Measurements from ENCODE around the gene NT5M.

The NT5M gene

DNA sequence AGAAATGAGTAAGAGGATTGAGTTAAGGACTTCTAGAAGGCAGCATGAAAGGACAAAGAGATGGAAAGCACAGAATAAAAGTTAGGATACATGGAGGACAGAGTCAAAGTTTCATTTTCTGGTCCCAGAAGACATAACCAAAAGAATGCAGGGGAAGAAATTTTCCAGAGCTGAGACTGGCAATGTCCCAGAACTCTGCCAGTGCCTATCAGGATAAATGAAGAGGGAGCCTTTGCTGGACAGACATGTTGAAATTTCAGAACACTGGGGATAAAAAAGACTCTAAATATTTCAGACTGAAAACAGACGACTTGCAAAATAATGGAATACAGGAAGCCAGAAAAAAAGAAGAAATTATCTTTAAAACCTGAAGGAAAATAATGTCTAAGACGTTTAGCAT, 55.7 kb downstream of the NT5M start:
- Histone ChIP-seq H3K9me3 (ENCODE audit: control insufficient read depth, insufficient read depth, low read depth, low read length) (peaks cover 6% of the 10 kb centered on the region), H3K4me1 (ENCODE audit: control insufficient read depth, insufficient read depth, low read length) (peaks cover 12% of the 10 kb centered on the region)

DNA sequence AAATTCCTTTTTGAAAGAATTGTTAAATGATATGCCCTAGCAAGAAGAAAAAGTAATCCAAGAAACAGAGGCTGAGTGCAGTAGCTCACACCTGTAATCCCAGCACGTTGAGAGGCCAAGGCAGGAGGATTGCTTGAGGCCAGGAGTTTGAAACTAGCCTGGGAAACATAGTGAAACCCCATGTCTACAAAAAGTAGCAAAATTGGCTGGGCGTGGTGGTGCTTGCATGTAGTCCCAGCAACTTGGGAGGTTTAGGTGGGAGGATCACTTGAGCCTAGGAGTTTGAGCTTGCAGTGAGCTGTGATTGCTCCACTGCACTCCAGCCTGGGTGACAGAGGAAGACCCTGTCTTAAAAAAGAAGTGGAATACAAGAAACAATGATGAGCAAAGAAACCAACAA, 56.1 kb downstream of the NT5M start:
- no peaks in the 10 kb centered on the region for H3K27me3 ChIP-seq (ENCODE audit: control insufficient read depth, insufficient read depth, low read length)
- H3K9ac ChIP-seq (ENCODE audit: low read length), result no peak overlapping the region
- no peak overlapping the region for H3K27ac ChIP-seq (ENCODE audit: low read depth, low read length)
- peaks cover 6% of the 10 kb centered on the region for H3K9me3 ChIP-seq (ENCODE audit: control insufficient read depth, insufficient read depth, low read depth, low read length)
- H3K4me1 ChIP-seq (ENCODE audit: control insufficient read depth, insufficient read depth, low read length), result peaks cover 16% of the 10 kb centered on the region
- H3K4me3 ChIP-seq (ENCODE audit: low read depth, low read length), result no peak overlapping the region
- H3K36me3 ChIP-seq (ENCODE audit: control insufficient read depth, insufficient read depth, low read length), result no peaks in the 10 kb centered on the region

More for the DNA sequence above, 55.7 kb downstream of the NT5M start:
- Histone ChIP-seq H3K27me3 (ENCODE audit: control insufficient read depth, insufficient read depth, low read length) (no peaks in the 10 kb centered on the region), H3K4me3 (ENCODE audit: low read depth, low read length) (no peak overlapping the region), H3K9ac (ENCODE audit: low read length) (no peak overlapping the region), H3K27ac (ENCODE audit: low read depth, low read length) (no peak overlapping the region), H3K36me3 (ENCODE audit: control insufficient read depth, insufficient read depth, low read length) (no peaks in the 10 kb centered on the region)

DNA sequence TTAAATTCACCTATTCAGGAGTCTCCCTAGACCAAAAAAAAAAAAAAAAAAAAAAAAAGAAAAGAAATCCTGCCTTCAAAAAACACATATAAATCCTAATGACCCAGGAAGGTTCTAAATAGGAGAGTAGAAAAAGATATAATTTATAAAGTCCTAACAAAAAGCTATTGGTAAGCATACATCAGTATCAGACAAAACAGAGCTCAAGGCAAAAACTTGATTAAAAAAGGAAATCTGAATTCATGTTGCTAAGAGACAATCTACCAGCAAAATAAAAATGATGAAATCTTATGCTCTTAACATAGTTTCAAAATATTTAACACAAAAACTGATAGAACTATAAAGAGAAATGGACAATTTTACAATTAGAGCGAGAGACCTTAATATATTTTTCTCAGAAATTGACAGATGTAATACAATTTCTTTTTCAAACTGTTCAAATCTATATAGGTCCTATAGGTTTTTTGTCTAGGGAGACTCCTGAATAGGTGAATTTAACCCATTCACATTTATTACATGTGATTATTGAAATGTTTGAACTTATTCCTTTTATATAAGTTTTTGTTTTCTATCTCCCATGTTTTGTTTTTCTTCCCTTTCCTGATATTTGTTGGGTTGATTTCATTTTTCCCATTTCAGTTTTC, 57.0 kb downstream of the NT5M start:
- Histone ChIP-seq H3K27ac (ENCODE audit: low read depth, low read length) (no peak overlapping the region), H3K27me3 (ENCODE audit: control insufficient read depth, insufficient read depth, low read length) (no peaks in the 10 kb centered on the region), H3K9ac (ENCODE audit: low read length) (no peak overlapping the region), H3K4me3 (ENCODE audit: low read depth, low read length) (no peak overlapping the region), H3K4me1 (ENCODE audit: control insufficient read depth, insufficient read depth, low read length) (peaks cover 15% of the 10 kb centered on the region), H3K36me3 (ENCODE audit: control insufficient read depth, insufficient read depth, low read length) (no peaks in the 10 kb centered on the region), H3K9me3 (ENCODE audit: control insufficient read depth, insufficient read depth, low read depth, low read length) (peaks cover 6% of the 10 kb centered on the region)

DNA sequence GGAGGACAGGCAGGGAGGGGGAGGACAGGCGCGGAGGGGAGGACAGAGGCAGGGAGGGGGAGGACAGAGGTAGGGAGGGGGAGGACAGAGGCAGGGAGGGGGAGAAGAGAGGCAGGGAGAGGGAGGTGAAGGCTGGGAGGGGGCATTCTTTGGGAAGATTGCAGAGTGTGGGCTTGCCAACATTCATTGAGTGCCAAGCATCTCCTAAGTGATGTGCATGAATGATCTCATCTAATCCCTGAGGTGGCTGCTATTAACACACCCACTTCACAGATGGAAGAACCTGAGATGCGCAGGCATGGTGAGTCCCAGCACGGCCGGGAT, 58.3 kb downstream of the NT5M start:
- Histone ChIP-seq H3K27me3 (ENCODE audit: control insufficient read depth, insufficient read depth, low read length) (no peaks in the 10 kb centered on the region), H3K4me3 (ENCODE audit: low read depth, low read length) (no peak overlapping the region), H3K36me3 (ENCODE audit: control insufficient read depth, insufficient read depth, low read length) (no peaks in the 10 kb centered on the region), H3K9me3 (ENCODE audit: control insufficient read depth, insufficient read depth, low read depth, low read length) (peaks cover 10% of the 10 kb centered on the region), H3K27ac (ENCODE audit: low read depth, low read length) (no peak overlapping the region), H3K4me1 (ENCODE audit: control insufficient read depth, insufficient read depth, low read length) (peaks cover 15% of the 10 kb centered on the region), H3K9ac (ENCODE audit: low read length) (no peak overlapping the region)

DNA sequence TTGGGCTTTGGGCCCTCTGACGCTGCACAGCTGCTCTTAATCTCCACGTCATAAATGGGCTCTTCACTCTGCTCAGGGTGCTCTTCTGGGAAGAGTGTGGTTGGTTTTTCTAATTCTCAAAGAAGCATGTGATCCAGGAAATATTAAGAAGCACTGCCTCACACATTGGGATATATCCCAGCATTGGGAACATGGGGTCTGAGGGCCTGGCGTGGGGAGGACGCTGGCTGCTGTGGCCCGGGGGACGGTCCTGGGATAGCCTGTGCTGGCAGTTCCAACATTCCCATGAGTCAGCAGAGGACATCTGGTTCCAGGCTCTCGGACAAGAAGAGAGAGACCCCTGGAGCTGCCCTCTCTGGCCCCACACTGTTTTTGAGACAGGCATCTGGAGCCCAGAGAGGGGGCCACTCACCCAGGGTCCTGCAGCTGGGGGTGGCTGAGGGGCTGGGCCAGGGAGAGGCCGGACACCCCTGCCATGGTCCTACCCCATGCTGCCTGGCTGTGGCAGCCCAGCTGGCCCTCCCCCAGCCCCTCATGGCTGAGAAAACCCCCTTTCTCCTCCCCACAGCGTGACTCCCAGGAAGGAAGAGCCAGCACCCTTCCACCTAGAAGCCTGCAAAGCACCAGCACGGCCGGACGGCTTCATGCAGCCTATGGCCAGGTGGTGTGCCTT, 58.8 kb downstream of the NT5M start:
- Histone ChIP-seq H3K9ac (ENCODE audit: low read length) (no peak overlapping the region), H3K36me3 (ENCODE audit: control insufficient read depth, insufficient read depth, low read length) (no peaks in the 10 kb centered on the region), H3K27me3 (ENCODE audit: control insufficient read depth, insufficient read depth, low read length) (no peaks in the 10 kb centered on the region), H3K4me3 (ENCODE audit: low read depth, low read length) (no peak overlapping the region), H3K4me1 (ENCODE audit: control insufficient read depth, insufficient read depth, low read length) (peaks cover 15% of the 10 kb centered on the region), H3K9me3 (ENCODE audit: control insufficient read depth, insufficient read depth, low read depth, low read length) (peaks cover 10% of the 10 kb centered on the region), H3K27ac (ENCODE audit: low read depth, low read length) (no peak overlapping the region)

DNA sequence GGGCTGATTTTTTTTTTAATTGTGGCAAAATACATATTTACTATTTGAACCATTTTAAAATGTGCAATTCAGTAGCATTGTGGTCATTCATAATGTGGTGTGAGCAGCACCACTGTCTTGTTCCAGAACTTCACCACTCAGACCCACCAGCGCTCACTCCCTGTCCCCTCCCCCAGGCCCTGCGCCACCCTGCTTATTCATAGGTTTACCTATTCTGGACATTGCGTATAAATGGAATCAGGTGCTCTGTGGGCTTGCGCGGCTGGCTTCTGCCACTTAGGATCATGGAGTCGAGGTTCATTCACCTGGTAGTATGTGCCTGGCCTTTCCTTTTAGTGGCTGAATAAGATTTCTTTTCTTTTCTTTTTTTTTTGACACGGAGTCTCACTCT, 59.4 kb downstream of the NT5M start:
- peaks cover 15% of the 10 kb centered on the region for H3K4me1 ChIP-seq (ENCODE audit: control insufficient read depth, insufficient read depth, low read length)
- H3K4me3 ChIP-seq (ENCODE audit: low read depth, low read length), result no peak overlapping the region
- no peak overlapping the region for H3K27ac ChIP-seq (ENCODE audit: low read depth, low read length)
- no peaks in the 10 kb centered on the region for H3K27me3 ChIP-seq (ENCODE audit: control insufficient read depth, insufficient read depth, low read length)
- peaks cover 10% of the 10 kb centered on the region for H3K9me3 ChIP-seq (ENCODE audit: control insufficient read depth, insufficient read depth, low read depth, low read length)
- no peaks in the 10 kb centered on the region for H3K36me3 ChIP-seq (ENCODE audit: control insufficient read depth, insufficient read depth, low read length)
- no peak overlapping the region for H3K9ac ChIP-seq (ENCODE audit: low read length)

DNA sequence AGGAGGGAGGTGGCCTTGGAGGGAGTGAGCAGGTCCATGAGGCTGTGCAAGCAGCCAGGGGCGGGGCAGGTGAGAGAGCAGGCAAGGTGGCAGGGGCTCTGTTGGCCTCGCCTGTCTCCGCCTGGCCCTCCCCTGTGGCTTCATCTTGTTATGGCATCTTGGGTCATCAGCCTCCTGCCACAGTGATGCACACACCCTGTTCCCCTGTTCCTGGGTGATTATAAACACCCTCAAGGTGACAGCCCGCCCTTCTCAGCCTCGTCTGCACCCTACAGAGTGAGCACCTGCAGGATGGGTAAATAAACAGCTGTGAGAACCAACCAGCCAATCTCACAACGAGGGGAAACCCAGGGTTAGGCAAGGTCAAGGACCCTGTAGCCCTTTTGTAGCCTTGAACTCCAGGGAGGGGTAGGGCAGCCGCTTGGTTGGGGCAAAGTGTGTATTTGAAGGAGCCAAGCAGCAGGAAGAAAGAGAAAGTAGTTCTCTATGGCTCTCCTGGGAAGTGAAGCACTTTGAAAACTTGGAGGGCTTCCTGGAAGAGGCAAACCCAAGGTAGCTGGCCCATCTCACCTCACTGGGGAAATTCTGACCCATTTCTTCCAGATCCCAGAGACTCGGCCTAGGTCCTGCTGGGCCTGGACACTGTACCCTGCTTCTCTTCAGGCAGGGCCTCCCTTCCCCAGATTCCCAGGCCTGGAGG, 60.6 kb downstream of the NT5M start:
- Histone ChIP-seq H3K9ac (ENCODE audit: low read length) (no peak overlapping the region), H3K27me3 (ENCODE audit: control insufficient read depth, insufficient read depth, low read length) (no peaks in the 10 kb centered on the region), H3K9me3 (ENCODE audit: control insufficient read depth, insufficient read depth, low read depth, low read length) (peaks cover 10% of the 10 kb centered on the region), H3K36me3 (ENCODE audit: control insufficient read depth, insufficient read depth, low read length) (no peaks in the 10 kb centered on the region), H3K4me3 (ENCODE audit: low read depth, low read length) (no peak overlapping the region), H3K27ac (ENCODE audit: low read depth, low read length) (no peak overlapping the region), H3K4me1 (ENCODE audit: control insufficient read depth, insufficient read depth, low read length) (peaks cover 15% of the 10 kb centered on the region)

DNA sequence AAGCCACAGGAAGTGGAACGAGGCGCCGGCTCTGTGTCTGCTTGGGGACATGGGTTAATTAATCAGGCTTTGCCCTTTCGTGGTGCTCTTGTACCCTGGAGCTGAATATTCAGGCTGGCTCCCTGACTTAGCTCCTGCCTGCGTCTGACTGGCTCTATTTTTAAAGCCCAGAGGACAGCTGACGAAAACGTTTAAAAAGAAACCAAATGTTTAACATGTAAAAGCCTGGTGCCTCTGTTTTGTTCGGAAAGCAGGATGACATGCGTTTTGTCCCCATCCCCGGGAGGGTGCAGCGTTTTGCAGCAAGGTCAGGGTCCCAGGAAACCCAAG, 61.1 kb downstream of the NT5M start:
- peaks cover 15% of the 10 kb centered on the region for H3K4me1 ChIP-seq (ENCODE audit: control insufficient read depth, insufficient read depth, low read length)
- H3K27ac ChIP-seq (ENCODE audit: low read depth, low read length), result no peak overlapping the region
- no peak overlapping the region for H3K9ac ChIP-seq (ENCODE audit: low read length)
- no peaks in the 10 kb centered on the region for H3K36me3 ChIP-seq (ENCODE audit: control insufficient read depth, insufficient read depth, low read length)
- H3K4me3 ChIP-seq (ENCODE audit: low read depth, low read length), result no peak overlapping the region
- H3K9me3 ChIP-seq (ENCODE audit: control insufficient read depth, insufficient read depth, low read depth, low read length), result peaks cover 7% of the 10 kb centered on the region
- no peaks in the 10 kb centered on the region for H3K27me3 ChIP-seq (ENCODE audit: control insufficient read depth, insufficient read depth, low read length)

DNA sequence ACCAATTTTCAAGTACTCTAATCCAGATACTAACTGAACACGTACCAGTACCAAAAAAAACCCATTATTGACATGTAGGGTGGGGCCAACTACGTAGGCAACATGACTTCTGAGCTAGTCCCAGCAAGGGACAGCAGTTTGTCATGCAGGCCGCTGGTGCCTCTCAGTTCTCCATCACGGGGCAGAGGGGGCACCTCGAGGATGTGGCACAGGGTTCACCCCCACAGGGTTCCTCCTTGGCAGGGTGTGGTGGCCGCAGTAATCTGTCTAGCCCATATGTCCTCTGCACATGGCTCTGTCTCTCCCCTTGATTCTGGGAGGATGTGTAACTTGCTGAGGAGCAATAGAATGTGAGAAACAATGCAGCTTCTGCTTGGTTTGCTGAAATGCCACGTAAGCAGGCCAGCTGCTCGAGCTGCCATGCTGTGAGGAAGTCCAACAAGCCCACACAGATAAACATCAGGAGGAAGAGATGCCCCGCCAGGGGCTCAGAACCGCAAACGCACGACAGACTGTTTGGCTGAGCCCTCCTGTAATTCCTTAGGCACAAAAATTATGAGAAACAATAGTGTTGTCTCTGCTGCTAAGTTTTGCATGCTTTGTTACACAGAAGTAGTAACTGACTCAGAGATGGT, 62.4 kb downstream of the NT5M start:
- Histone ChIP-seq H3K4me3 (ENCODE audit: low read depth, low read length) (no peak overlapping the region), H3K4me1 (ENCODE audit: control insufficient read depth, insufficient read depth, low read length) (peaks cover 15% of the 10 kb centered on the region), H3K27me3 (ENCODE audit: control insufficient read depth, insufficient read depth, low read length) (no peaks in the 10 kb centered on the region), H3K9me3 (ENCODE audit: control insufficient read depth, insufficient read depth, low read depth, low read length) (peaks cover 3% of the 10 kb centered on the region; the same call in 1 of the 2 replicates), H3K36me3 (ENCODE audit: control insufficient read depth, insufficient read depth, low read length) (no peaks in the 10 kb centered on the region), H3K27ac (ENCODE audit: low read depth, low read length) (no peak overlapping the region), H3K9ac (ENCODE audit: low read length) (no peak overlapping the region)

DNA sequence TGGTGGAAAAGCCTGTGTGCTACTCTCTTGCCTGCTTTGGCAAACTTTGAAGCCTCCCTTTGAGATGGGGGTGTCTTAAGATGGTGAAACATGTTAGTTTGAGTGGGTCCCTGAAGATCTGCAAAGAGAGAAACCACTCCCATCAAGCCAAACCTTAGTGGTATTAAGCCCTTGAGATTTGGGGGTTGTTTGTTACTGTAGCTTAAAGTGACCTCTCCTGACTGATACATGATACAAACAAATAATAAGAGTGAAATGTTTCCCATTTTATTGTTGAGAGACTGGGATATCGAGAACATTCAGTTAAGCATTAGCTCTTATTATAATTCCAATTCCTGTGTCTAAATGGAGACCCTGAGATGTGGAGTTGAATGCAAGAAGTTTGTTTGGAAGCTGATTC, 63.1 kb downstream of the NT5M start:
- no peaks in the 10 kb centered on the region for H3K36me3 ChIP-seq (ENCODE audit: control insufficient read depth, insufficient read depth, low read length)
- H3K27me3 ChIP-seq (ENCODE audit: control insufficient read depth, insufficient read depth, low read length), result no peaks in the 10 kb centered on the region
- peaks cover 15% of the 10 kb centered on the region for H3K4me1 ChIP-seq (ENCODE audit: control insufficient read depth, insufficient read depth, low read length)

More for the DNA sequence above, 63.1 kb downstream of the NT5M start:
- peaks cover 3% of the 10 kb centered on the region; the same call in 1 of the 2 replicates for H3K9me3 ChIP-seq (ENCODE audit: control insufficient read depth, insufficient read depth, low read depth, low read length)
- no peak overlapping the region for H3K4me3 ChIP-seq (ENCODE audit: low read depth, low read length)
- no peak overlapping the region for H3K9ac ChIP-seq (ENCODE audit: low read length)
- H3K27ac ChIP-seq (ENCODE audit: low read depth, low read length), result no peak overlapping the region
